ENCODE results near the gene EBP.
A peak's percentile ranks its signal among the peaks of the same experiment; 100 is the strongest.

EBP gene

DNA sequence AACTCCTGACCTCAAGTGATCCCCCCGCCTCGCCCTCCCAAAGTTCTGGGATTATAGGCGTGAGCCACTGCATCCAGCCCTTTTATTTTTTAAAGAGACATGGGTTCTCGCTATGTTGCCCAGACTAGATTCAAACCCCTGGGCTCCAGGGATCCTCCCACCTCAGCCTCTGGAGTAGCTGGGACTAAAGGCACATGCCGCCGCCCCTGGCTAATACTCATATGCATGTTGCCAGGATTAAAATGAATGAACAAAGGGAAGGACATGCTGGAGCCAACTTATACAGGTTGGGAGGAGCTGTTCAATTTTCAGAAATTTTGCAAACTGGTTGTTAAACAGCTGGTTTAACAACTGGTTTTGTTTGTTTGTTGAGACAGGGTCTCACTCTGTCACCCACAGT lies 47.0 kb upstream of the EBP start:
- Histone ChIP-seq H3K36me3 (ENCODE audit: control insufficient read depth, insufficient read depth, low read length) (peaks cover 4% of the 10 kb centered on the region), H3K27me3 (replicated peaks; ENCODE audit: control insufficient read depth, insufficient read depth, low read length) (no peaks in the 10 kb centered on the region), H3K4me3 (replicated peaks; ENCODE audit: low read depth, low read length) (no peak overlapping the region)
- DNase-seq (ENCODE audit: extremely low read depth, insufficient read length) = no peak
- TF ChIP-seq, protein P1, sequence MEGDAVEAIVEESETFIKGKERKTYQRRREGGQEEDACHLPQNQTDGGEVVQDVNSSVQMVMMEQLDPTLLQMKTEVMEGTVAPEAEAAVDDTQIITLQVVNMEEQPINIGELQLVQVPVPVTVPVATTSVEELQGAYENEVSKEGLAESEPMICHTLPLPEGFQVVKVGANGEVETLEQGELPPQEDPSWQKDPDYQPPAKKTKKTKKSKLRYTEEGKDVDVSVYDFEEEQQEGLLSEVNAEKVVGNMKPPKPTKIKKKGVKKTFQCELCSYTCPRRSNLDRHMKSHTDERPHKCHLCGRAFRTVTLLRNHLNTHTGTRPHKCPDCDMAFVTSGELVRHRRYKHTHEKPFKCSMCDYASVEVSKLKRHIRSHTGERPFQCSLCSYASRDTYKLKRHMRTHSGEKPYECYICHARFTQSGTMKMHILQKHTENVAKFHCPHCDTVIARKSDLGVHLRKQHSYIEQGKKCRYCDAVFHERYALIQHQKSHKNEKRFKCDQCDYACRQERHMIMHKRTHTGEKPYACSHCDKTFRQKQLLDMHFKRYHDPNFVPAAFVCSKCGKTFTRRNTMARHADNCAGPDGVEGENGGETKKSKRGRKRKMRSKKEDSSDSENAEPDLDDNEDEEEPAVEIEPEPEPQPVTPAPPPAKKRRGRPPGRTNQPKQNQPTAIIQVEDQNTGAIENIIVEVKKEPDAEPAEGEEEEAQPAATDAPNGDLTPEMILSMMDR (IDR thresholded peaks at IDR 0.05; ENCODE audit: insufficient read depth, low read length, poor library complexity, severe bottlenecking) = no peak

- Histone ChIP-seq H3K27me3 (replicated peaks; ENCODE audit: control insufficient read depth, insufficient read depth, low read length) (no peaks in the 10 kb centered on the region), H3K36me3 (ENCODE audit: control insufficient read depth, insufficient read depth, low read length) (peaks cover 4% of the 10 kb centered on the region), H3K4me3 (replicated peaks; ENCODE audit: low read depth, low read length) (peak overlapping the region; percentile 85)
- DNase-seq (ENCODE audit: extremely low read depth, insufficient read length) = no peak
- TF ChIP-seq, protein P1 (IDR thresholded peaks at IDR 0.05; ENCODE audit: insufficient read depth, low read length, poor library complexity, severe bottlenecking) = no peak
Observed at GRCh38 chrX:48475296-48475695, 46.3 kb upstream of the EBP start.

DNA sequence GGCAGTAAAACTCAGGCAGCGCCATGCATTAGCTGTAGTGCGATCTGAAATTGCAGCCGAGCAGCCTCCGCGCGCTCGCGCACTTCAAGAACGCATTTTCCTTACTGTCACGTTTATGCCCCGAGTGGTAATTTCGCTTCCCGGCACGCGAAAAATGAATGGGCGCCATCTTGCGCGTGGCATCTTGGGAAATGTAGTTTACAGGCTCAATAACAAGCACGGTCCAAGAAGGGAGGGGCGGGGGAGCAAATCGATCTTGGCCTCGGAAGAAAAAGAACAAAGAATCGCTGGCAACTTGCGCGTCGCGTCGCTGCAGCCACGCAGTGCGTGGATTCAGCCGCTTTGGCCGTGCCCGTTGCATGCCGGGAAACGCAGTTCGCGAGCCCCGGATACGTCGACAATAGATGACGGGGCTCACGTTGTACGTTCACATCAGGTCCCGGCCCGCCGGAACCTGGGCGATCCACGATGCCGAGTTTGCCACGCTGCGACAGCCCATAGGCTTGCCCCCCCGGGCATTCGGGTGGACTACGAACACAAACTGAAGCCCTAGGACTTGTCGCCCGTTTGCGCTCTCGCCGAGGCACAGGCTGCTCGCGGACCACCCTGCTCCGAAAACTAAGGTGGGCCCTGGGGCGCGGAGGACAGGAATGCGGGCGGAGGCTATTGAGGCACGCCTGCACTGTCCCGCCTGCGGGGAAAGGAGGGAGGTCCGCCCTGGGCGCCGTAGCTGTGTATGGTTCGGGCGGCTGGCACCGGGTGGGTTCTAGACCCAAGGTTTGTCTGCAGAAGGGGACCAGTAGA lies 45.6 kb upstream of the EBP start, which contains the start of gene FTSJ1:
TSS of gene FTSJ1 (plus strand) at position 426 of the 804 bp plus-strand sequence. CDS start 1,849 bp downstream, outside the sequence.
- Histone ChIP-seq H3K4me3 (replicated peaks; ENCODE audit: low read depth, low read length) (peak within 1 kb of the TSS; percentile 85), H3K27me3 (replicated peaks; ENCODE audit: control insufficient read depth, insufficient read depth, low read length) (no peaks in the 10 kb centered on the region), H3K36me3 (ENCODE audit: control insufficient read depth, insufficient read depth, low read length) (peaks cover 4% of the 10 kb centered on the region)
- TF ChIP-seq, protein P1 (IDR thresholded peaks at IDR 0.05; ENCODE audit: insufficient read depth, low read length, poor library complexity, severe bottlenecking) = no peak
- DNase-seq (ENCODE audit: extremely low read depth, insufficient read length) = peak; percentile 91

- TF ChIP-seq, protein P1 (IDR thresholded peaks at IDR 0.05; ENCODE audit: insufficient read depth, low read length, poor library complexity, severe bottlenecking) = no peak
- Histone ChIP-seq H3K4me3 (replicated peaks; ENCODE audit: low read depth, low read length) (peak overlapping the region; percentile 85), H3K36me3 (ENCODE audit: control insufficient read depth, insufficient read depth, low read length) (peaks cover 4% of the 10 kb centered on the region), H3K27me3 (replicated peaks; ENCODE audit: control insufficient read depth, insufficient read depth, low read length) (no peaks in the 10 kb centered on the region)
- DNase-seq (ENCODE audit: extremely low read depth, insufficient read length) = no peak
Observed at GRCh38 chrX:48476919-48477318, 44.7 kb upstream of the EBP start.

DNA sequence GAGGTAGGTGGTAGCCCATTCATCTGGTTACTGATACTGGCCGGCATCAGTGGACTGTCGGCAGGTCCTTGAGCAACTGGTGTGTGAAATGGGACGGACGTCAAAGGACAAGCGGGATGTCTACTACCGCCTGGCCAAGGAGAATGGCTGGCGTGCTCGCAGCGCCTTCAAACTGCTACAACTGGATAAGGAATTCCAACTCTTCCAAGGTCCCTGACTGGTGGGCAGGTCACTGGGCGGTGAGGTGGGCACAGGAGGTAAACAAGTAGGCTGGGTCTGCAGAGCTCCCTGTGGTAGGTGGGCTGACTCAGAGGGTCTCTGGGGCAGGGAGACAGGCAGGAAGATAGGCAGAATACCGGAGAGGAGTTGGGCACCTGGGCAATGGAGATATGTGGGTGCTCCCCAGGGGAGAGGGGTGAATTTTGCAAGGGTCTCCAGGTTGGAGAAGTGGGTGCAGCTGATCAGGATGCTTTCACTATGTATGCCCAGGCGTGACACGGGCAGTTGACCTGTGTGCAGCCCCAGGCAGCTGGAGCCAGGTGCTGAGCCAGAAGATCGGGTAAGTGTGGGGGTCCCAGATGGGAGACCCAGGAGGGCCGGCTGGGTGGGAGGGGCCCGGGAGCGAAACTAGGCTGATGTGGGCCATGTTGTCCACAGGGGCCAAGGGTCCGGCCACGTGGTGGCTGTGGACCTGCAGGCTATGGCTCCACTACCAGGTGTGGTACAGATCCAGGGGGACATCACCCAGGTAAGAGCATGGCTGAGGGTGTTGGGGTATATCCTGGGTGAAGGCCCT lies 43.5 kb upstream of the EBP start:
- H3K36me3 ChIP-seq (ENCODE audit: control insufficient read depth, insufficient read depth, low read length) = peaks cover 4% of the 10 kb centered on the region
- TF ChIP-seq, protein P1 (IDR thresholded peaks at IDR 0.05; ENCODE audit: insufficient read depth, low read length, poor library complexity, severe bottlenecking) = no peak
- DNase-seq (ENCODE audit: extremely low read depth, insufficient read length) = no peak
- no peaks in the 10 kb centered on the region for H3K27me3 ChIP-seq (replicated peaks; ENCODE audit: control insufficient read depth, insufficient read depth, low read length)
- peak overlapping the region; percentile 85 for H3K4me3 ChIP-seq (replicated peaks; ENCODE audit: low read depth, low read length)
